Right cardiac atrium (tissue), 5 donors: Measurements from ENCODE around the gene UTRN. TPM values are rescaled to one million over a fixed set of nuclear protein-coding genes. Genes with fewer than 3 reads are reported as not detected.

Source experiments
- ATAC-seq, 2 donors: fragments of 200-7000 bp; cut with Tn5 transposase; one replicate each; pipeline versions ENCODE4 v1.8.0 to v1.9.1; 2020; ENCODE audit warnings: moderate library complexity in 2 of 2, mild to moderate bottlenecking in 1 of 2
- DNase-seq, 3 donors: peaks; one replicate each; pipeline ENCODE4 v3.0.0-alpha.2; 2020
- H3K27ac ChIP-seq: one replicate; pipeline ENCODE4 v1.5.1; 2013; ENCODE audit warnings: mild to moderate bottlenecking, low read length, control low read depth, moderate library complexity
- H3K27me3 ChIP-seq: one replicate; pipeline ENCODE4 v1.6.1; 2013; ENCODE audit not compliant: control insufficient read depth, insufficient read depth
- H3K4me1 ChIP-seq: one replicate; pipeline ENCODE4 v1.6.1; 2013; ENCODE audit warnings: low read length; ENCODE audit not compliant: control insufficient read depth, insufficient read depth
- H3K4me3 ChIP-seq: one replicate; pipeline ENCODE4 v1.5.1; 2013; ENCODE audit warnings: low read length, control low read depth
- H3K9me3 ChIP-seq: one replicate; pipeline ENCODE4 v1.6.1; 2013; ENCODE audit warnings: low read length; ENCODE audit not compliant: control insufficient read depth
- WGBS: extraction: QIAGEN DNeasy Blood & Tissue Kit; methylation state at CpG from one replicate; pipeline ENCODE4 v1.1.7; 2013; 5-methylcytosine and 5-hydroxymethylcytosine counted together
- intact Hi-C, 4 donors: fragments of 100-400 bp; cut with DNase I; formaldehyde crosslinking; loops; one replicate each; pipeline versions ENCODE4 v1.11.0 to v1.14.0; 2022 to 2023
- long read RNA-seq, 4 donors: library from polyadenylated mRNA; unstranded; transcript quantifications; one replicate each; pipeline ENCODE4 v2.0.0, GENCODE V29; 2020 to 2021
- polyA plus RNA-seq: library from polyadenylated mRNA; stranded (reverse); fragments of 200-250 nt; gene quantifications from one replicate; pipeline ENCODE4 v1.2.3, GENCODE V29; 2013
- total RNA-seq, 4 donors: library from RNA; stranded (reverse); fragmentation: NEBNext Ultra II Directional; extraction: Animal tissue kit (Norgen Biotek cat#: 25700); gene quantifications; one replicate each; pipeline ENCODE4 v1.2.1, GENCODE V29; 2021
- donor health status: healthy with polysubstance abuse.
- donor health status: DM: no; HTN: yes; CAD: no.
- donor health status: DM: no; HTN: no; CAD: no.
- donor health status: DM: no; HTN: yes; CAD: no; lungs with severe emphysema.
- donor health status: DM: yes; HTN: yes; CAD: no.

Gene UTRN
- total RNA-seq (10 to 100 TPM; 55.5 to 70.5 (median 68.5) TPM), polyA plus RNA-seq (11.5 TPM)
- long read RNA-seq, donor 1, partial matches to known transcripts: 11 of 24 reads
- long read RNA-seq, donor 1, other reads (novel, unspliced or antisense): 13 of 24 reads
- long read RNA-seq, donor 2, partial matches to known transcripts: 0 of 1 reads
- long read RNA-seq, donor 2, other reads (novel, unspliced or antisense): 1 of 1 reads
- long read RNA-seq, donor 3, partial matches to known transcripts: 58 of 88 reads
- long read RNA-seq, donor 3, other reads (novel, unspliced or antisense): 30 of 88 reads
- long read RNA-seq, donor 4, partial matches to known transcripts: 1 of 1 reads
- long read RNA-seq, donor 4, other reads (novel, unspliced or antisense): 0 of 1 reads

DNA sequence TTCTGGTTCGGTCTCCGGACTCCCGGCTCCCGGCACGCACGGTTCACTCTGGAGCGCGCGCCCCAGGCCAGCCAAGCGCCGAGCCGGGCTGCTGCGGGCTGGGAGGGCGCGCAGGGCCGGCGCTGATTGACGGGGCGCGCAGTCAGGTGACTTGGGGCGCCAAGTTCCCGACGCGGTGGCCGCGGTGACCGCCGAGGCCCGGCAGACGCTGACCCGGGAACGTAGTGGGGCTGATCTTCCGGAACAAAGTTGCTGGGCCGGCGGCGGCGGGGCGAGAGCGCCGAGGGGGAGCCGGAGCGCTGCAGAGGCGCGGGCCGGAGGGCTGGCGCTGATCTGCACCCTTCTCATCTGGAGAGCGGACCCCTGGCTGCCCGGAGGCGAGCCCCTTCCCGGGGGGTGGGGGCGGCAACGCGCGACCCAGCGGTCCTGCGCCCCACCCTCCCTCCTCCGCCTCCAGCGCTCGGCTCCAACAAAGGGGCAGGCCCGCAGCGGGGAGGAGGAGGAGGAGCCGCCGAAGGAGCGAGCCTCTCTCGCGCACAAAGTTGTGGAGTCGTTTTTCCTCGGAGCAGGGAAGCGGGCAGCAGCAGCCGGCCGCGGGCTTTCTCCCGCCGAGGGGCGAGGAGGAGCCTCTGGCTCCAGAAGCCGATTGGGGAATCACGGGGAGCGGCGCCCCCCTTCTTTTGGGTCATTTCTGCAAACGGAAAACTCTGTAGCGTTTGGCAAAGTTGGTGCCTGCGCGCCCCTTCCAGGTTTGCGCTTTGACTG is at the start of gene UTRN:
Gene UTRN (plus strand): TSS at position 553 of the 765 bp plus-strand sequence. CDS start 6,494 bp downstream, outside the sequence.
- no peaks in the 10 kb centered on the region for H3K9me3 ChIP-seq
- under 1% methylated on average over 84 of the region's 84 CpGs for WGBS
- intact Hi-C loops: loop anchor here in 2 of 4 donors (5.0 to 10.0 kb wide), 3 partner anchors 68 to 190 kb away; no protein-coding TSS in a partner anchor
- H3K4me3 ChIP-seq: peak within 1 kb of the TSS; percentile 97
- DNase-seq (peak; percentile 87 to 94 (median 94)), ATAC-seq (peak; percentile 86 to 87)
- H3K4me1 ChIP-seq: no peaks in the 10 kb centered on the region
- peak within 1 kb of the TSS; percentile 99 for H3K27ac ChIP-seq
- no peaks in the 10 kb centered on the region for H3K27me3 ChIP-seq

GRCh38 chr6:144244688-144245087 is 40.4 kb upstream of the UTRN start:
- WGBS: 96% methylated on average over 4 of the region's 4 CpGs
- Histone ChIP-seq H3K27me3 (no peaks in the 10 kb centered on the region), H3K9me3 (no peaks in the 10 kb centered on the region), H3K4me3 (no peak overlapping the region), H3K27ac (no peak overlapping the region), H3K4me1 (no peaks in the 10 kb centered on the region)
- intact Hi-C loops: no loop called here
- no peak for DNase-seq
- no peak for ATAC-seq

- H3K9me3 ChIP-seq: no peaks in the 10 kb centered on the region
- no peak overlapping the region for H3K4me3 ChIP-seq
- intact Hi-C loops: no loop called here
- H3K4me1 ChIP-seq: no peaks in the 10 kb centered on the region
- no peak overlapping the region for H3K27ac ChIP-seq
- whole genome bisulfite sequencing: 69% methylated on average over 5 of the region's 5 CpGs
- ATAC-seq: no peak
- DNase-seq: no peak
- H3K27me3 ChIP-seq: no peaks in the 10 kb centered on the region
Observed at GRCh38 chr6:144246988-144247387, 38.1 kb upstream of the UTRN start.

- no peak for DNase-seq
- Histone ChIP-seq H3K4me3 (no peak overlapping the region), H3K4me1 (no peaks in the 10 kb centered on the region), H3K27ac (no peak overlapping the region), H3K9me3 (no peaks in the 10 kb centered on the region), H3K27me3 (no peaks in the 10 kb centered on the region)
- no peak for ATAC-seq
- intact Hi-C loops: no loop called here
- 50% methylated on average over 2 of the region's 2 CpGs for WGBS
Observed at GRCh38 chr6:144248003-144248402, 37.1 kb upstream of the UTRN start.

GRCh38 chr6:144248476-144249301 is 36.4 kb upstream of the UTRN start:
- Histone ChIP-seq H3K27me3 (no peaks in the 10 kb centered on the region), H3K4me3 (no peak overlapping the region), H3K9me3 (no peaks in the 10 kb centered on the region), H3K27ac (no peak overlapping the region), H3K4me1 (no peaks in the 10 kb centered on the region)
- DNase-seq (no peak), ATAC-seq (no peak)
- intact Hi-C loops: no loop called here
- 59% methylated on average over 3 of the region's 3 CpGs for WGBS

- WGBS: 71% methylated on average over 3 of the region's 3 CpGs
- DNase-seq (no peak), ATAC-seq (no peak)
- H3K27me3 ChIP-seq: no peaks in the 10 kb centered on the region
- H3K4me3 ChIP-seq: no peak overlapping the region
- no peaks in the 10 kb centered on the region for H3K9me3 ChIP-seq
- no peak overlapping the region for H3K27ac ChIP-seq
- intact Hi-C loops: no loop called here
- no peaks in the 10 kb centered on the region for H3K4me1 ChIP-seq
Observed at GRCh38 chr6:144250276-144250675, 34.9 kb upstream of the UTRN start.

DNA sequence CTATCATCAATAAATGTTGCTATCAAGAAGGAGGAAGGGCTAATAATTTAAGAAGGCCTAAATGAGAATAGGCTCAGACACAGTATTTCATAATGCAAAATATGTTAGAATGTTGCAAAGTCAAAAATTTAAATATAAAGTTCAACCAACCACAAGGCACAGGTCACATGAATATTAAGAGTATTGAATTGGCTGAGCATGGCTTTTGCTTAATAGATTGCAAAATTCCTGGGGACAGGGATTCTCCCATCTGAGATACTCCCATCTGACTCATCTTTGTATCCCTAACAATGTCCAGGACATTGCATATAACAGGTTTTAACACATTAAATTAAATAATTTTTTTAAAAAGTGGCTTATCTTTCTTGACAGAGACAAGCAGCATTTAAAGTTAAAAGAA is 32.9 kb upstream of the UTRN start:
- DNase-seq (no peak), ATAC-seq (no peak)
- intact Hi-C loops: no loop called here
- no peak overlapping the region for H3K4me3 ChIP-seq
- no peaks in the 10 kb centered on the region for H3K9me3 ChIP-seq
- no peaks in the 10 kb centered on the region for H3K4me1 ChIP-seq
- H3K27me3 ChIP-seq: no peaks in the 10 kb centered on the region
- no peak overlapping the region for H3K27ac ChIP-seq

DNA sequence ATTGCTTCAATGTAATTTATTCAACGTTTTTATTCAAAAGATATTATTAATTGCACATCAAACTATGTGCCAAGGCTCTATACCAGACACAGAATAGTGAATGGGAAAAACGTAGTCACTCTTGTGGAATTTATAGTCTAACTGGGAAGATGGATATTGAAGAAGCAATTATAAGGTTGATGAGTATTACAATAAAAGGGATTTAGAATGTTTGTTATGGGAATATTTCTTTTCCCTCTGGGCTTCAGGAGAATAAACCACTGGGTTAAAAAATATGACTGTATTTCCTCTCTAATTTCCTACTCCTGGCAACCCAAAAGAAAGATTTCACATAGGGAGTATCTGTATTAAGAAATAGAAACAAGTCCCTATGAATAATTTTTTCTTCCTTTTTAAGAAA is 25.1 kb upstream of the UTRN start:
- Histone ChIP-seq H3K9me3 (no peaks in the 10 kb centered on the region), H3K27me3 (no peaks in the 10 kb centered on the region), H3K4me3 (no peak overlapping the region), H3K4me1 (no peaks in the 10 kb centered on the region), H3K27ac (no peak overlapping the region)
- WGBS: 45% methylated on average over 2 of the region's 2 CpGs
- no peak for ATAC-seq
- DNase-seq: no peak
- intact Hi-C loops: no loop called here

DNA sequence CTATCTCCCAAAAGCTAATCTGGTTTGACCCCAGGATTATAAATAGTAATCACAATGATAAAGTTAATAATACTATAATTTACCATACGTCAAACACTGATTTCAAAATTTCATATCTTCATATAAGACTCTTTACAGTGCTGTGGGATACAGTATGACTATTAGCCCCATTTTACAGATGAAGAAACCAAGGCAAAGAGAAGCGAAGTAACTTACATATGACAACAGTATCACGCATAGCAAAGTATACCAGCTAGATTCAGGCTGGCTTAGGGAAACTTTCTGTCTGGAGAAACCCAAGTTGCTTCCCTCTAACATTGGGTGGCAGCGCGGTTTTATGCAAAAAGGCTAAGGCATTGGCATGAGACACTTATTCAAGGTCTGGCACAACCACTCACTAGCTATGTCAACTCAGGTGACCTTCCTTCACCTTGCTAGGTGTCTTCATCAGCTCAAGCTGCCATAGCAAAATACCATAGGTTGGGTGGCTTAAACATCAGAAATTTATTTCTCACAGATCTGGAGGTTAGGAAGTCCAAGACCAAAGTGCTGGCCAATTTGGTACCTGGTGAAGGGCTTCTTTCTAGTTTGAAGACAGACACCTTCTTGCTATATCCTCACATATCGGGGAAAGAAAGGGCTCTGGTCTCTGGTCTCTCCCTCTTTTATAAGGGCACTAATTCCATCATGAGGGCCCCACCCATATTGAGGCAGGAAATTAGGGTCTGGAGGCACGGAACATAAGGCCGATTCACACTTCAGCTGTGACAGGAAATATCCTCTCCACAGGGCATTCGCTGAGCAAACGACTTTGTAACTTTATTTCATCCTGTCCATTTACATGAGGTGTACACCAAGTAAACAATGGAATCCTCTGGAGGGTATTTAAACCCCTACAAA is 22.4 kb upstream of the UTRN start:
- no peaks in the 10 kb centered on the region for H3K9me3 ChIP-seq
- H3K4me1 ChIP-seq: no peaks in the 10 kb centered on the region
- DNase-seq: no peak
- 91% methylated on average over 10 of the region's 10 CpGs for WGBS
- no peaks in the 10 kb centered on the region for H3K27me3 ChIP-seq
- intact Hi-C loops: no loop called here
- no peak for ATAC-seq
- H3K4me3 ChIP-seq: no peak overlapping the region
- H3K27ac ChIP-seq: no peak overlapping the region

- no peaks in the 10 kb centered on the region for H3K27me3 ChIP-seq
- no peak overlapping the region for H3K27ac ChIP-seq
- no peak overlapping the region for H3K4me3 ChIP-seq
- H3K9me3 ChIP-seq: no peaks in the 10 kb centered on the region
- intact Hi-C loops: no loop called here
- H3K4me1 ChIP-seq: no peaks in the 10 kb centered on the region
- WGBS: 98% methylated on average over 3 of the region's 3 CpGs
- no peak for DNase-seq
- no peak for ATAC-seq
Observed at GRCh38 chr6:144263786-144264185, 21.3 kb upstream of the UTRN start.
